ENCODE data around the gene TMEM123.

TMEM123 gene

DNA sequence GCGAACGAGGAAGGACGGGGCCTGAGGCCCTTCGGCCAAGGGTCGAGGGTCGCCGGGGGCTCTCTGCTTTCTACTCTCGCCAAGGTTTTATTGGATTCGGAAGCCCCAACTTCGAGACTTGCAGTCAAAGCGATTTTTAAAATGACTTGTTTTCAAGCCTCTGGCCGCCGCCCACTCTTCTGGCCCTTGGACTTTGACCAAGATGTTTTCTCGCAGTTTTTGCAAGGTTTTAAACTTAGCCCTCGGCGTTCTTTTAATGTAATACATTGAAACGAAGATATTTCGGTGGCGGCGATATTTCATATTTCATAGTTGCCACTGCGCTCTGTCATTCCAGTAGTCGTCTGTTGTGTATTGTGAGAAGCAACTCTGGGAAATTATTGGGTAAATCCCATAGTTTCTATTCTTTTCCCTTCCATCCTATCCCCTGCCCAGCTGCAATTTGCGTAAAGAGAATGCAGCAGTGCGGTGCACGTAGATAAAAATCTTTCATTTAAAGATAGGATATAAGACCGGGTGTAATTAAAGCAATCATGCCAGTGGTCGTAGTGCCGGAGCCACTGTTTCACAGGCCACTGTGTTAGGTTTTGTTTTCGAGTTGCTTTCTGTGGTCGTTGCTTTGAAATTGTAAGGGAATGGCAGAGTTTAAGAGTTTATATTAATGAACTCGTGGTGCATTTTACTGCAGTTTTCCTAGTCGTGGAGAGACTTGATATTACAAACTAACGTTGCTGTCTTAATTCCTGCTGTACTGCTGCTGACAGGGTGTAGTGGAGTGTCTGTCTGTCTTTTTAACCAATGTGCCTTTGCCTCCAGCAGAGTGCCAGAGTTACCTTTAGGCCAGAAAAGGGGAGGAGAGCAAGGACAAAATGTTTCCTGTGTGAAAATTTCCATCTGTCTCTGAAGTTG lies 104.8 kb downstream of the TMEM123 start:
- DNase-seq = no peak

DNA sequence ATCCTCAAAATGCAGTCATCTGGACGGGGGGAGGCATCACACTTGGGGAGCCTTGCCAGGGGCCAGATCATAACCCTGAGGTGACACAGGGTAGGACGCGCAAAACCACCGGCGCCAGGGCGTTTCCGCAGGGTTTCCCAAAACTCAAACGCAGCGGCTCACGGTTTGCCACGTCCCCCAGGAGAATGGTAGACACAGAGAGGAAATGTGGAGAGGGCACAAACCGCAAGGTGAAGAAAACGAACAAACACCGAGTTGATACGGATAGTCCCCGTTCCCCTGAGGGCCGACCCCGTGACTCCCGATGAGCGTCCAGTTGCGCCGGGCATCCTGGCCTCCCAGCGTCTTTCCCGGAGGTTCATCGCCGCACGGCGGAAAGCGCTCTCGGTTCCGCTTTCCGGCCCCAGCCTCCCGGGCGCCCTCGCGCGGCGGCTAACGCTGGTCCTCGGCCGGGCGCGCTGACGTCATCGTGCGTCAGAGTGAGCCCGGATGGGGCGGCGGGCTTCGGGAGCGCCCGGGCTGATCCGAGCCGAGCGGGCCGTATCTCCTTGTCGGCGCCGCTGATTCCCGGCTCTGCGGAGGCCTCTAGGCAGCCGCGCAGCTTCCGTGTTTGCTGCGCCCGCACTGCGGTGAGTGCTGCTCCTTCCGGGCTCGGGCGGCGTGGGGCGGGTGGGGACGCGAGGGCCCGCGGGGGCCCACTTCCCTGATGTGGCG lies 105.7 kb downstream of the TMEM123 start, which contains the start of gene BIRC2:
BIRC2 (plus strand) TSS at position 467 of the 714 bp plus-strand sequence. CDS start 2,641 bp downstream, outside the sequence.
- peak; percentile 39 for DNase-seq

DNA sequence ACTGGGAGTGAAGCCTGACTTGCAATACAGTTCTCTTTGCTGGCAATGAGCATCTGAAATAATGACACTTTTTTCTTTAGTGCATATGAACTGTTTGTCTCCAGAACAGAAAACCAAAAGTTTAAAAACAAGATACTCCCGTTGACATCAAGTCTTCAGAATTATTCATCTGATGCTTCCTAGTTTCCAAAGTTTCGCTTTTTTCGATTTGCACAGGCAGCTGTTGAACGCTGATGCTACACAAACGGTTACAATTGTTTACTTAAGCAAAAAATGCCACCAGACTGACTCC lies 106.2 kb downstream of the TMEM123 start:
- no peak for DNase-seq

Data from SIG-M5 (cell line).